HepG2 (cell line): ENCODE measurements around the gene PPME1. TPM values are rescaled to one million over a fixed set of nuclear protein-coding genes. Genes with fewer than 3 reads are reported as not detected.
A peak's percentile ranks its signal among the peaks of the same experiment; 100 is the strongest.

ENCODE experiments used
- ATAC-seq: fragments of 200-7000 bp; cut with Tn5 transposase; 3 replicates; pipeline ENCODE4 v1.9.1; 2020; ENCODE audit warnings: mild to moderate bottlenecking, moderate library complexity
- BruUV-seq: library from RNA; stranded (reverse); fragments of 400-500 nt; replicated peaks from 2 replicates; lab custom pipeline; 2021; lab: Mats Ljungman, UMichigan
- CTCF ChIA-PET: fragments of 300-600 bp; formaldehyde crosslinking; extraction: SDS; loops from one replicate; lab custom pipeline; 2021; ENCODE audit warnings: low total read pairs, inconsistent platforms, low intra/inter-chr PET ratio; lab: Yijun Ruan, JAX
- POLR2A ChIA-PET: fragments of 350-600 bp; sonication (Branson Sonifier 250); formaldehyde crosslinking; loops from one replicate; lab custom pipeline; 2020; ENCODE audit warnings: antibody characterized with exemption, inconsistent platforms; lab: Yijun Ruan, JAX
- DNase-seq: peaks from one replicate; pipeline ENCODE4 v3.0.0-alpha.2; 2015; ENCODE audit warnings: low spot score
- FAIRE-seq: peaks from 3 replicates; lab custom pipeline; 2011; peaks lifted over from hg19 to GRCh38; lab: Jason Lieb, UNC
- H2AFZ ChIP-seq: one replicate; pipeline ENCODE4 v1.6.1; 2011; ENCODE audit warnings: low read length, inconsistent platforms
- H3K27ac ChIP-seq: fragments of 300-600 bp; 3 replicates; pipeline ENCODE4 v1.8.0; 2011; ENCODE audit warnings: mixed run types, mild to moderate bottlenecking, mixed read lengths, low read length, inconsistent platforms; ENCODE audit not compliant: insufficient read depth; ENCODE audit errors: extremely low read length
- H3K27me3 ChIP-seq, 2 experiments: fragments of 200-600 bp in 1 of 2; 2 replicates in 1 of 2; 3 replicates in 1 of 2; pipeline versions ENCODE4 v1.6.0 to v1.8.0; 2011; ENCODE audit warnings: low read length in 2 of 2, mild to moderate bottlenecking in 2 of 2, moderate library complexity in 2 of 2, inconsistent platforms in 1 of 2; ENCODE audit not compliant: insufficient read depth in 2 of 2, control insufficient read depth in 1 of 2
- H3K36me3 ChIP-seq, 2 experiments: fragments of 200-600 bp in 1 of 2; replicated peaks in 1 of 2; 2 replicates in 1 of 2; 3 replicates in 1 of 2; pipeline versions ENCODE4 v1.5.1 to v1.8.0; 2011; ENCODE audit warnings: low read length in 2 of 2, inconsistent platforms in 1 of 2; ENCODE audit not compliant: insufficient read depth in 2 of 2, control insufficient read depth in 1 of 2
- H3K4me1 ChIP-seq: 2 replicates; pipeline ENCODE4 v1.5.1; 2012; ENCODE audit warnings: low read length, inconsistent platforms; ENCODE audit not compliant: insufficient read depth
- H3K4me2 ChIP-seq: 2 replicates; pipeline ENCODE4 v1.6.0; 2011; ENCODE audit warnings: low read depth, low read length, inconsistent platforms
- H3K4me3 ChIP-seq, 3 experiments: fragments of 200-600 bp in 1 of 3; sonication (generic), shearing (Covaris generic) in 1 of 3; replicated peaks in 1 of 3; 2 replicates each; pipeline ENCODE4 v1.5.1; 2011 to 2016; ENCODE audit warnings: low read length in 3 of 3, inconsistent platforms in 2 of 3, low read depth in 2 of 3, mild to moderate bottlenecking in 2 of 3, control low read depth in 1 of 3, mixed read lengths in 1 of 3; ENCODE audit not compliant: insufficient read depth in 1 of 3
- H3K79me2 ChIP-seq: one replicate; pipeline ENCODE4 v1.6.1; 2011; ENCODE audit warnings: low read length, inconsistent platforms; ENCODE audit not compliant: insufficient read depth
- H3K9ac ChIP-seq: 2 replicates; pipeline ENCODE4 v1.6.0; 2011; ENCODE audit warnings: mild to moderate bottlenecking, low read depth, low read length, inconsistent platforms; ENCODE audit not compliant: insufficient read depth
- H3K9me3 ChIP-seq: 2 replicates; pipeline ENCODE4 v1.5.1; 2012; ENCODE audit warnings: mild to moderate bottlenecking, low read length
- H4K20me1 ChIP-seq: 2 replicates; pipeline ENCODE4 v1.6.0; 2011; ENCODE audit warnings: inconsistent platforms, mild to moderate bottlenecking, low read length, moderate library complexity; ENCODE audit not compliant: insufficient read depth
- FOSL2 ChIP-seq: sonication (generic); formaldehyde crosslinking; IDR thresholded peaks from 2 replicates; pipeline ENCODE4 v1.4.0; 2020; ENCODE audit warnings: missing genetic modification reagents
- ZNF232 ChIP-seq: sonication (generic); formaldehyde crosslinking; IDR thresholded peaks from 2 replicates; pipeline ENCODE4 v1.4.0; 2020; ENCODE audit warnings: missing genetic modification reagents, borderline replicate concordance
- ZNF350 ChIP-seq: sonication (generic); formaldehyde crosslinking; IDR thresholded peaks from 2 replicates; pipeline ENCODE4 v1.4.0; 2020; ENCODE audit warnings: mild to moderate bottlenecking, low read depth, missing genetic modification reagents, borderline replicate concordance
- WGBS: methylation state at CpG from one replicate; pipeline ENCODE4 v1.1.6; 2017; ENCODE audit warnings: low lambda C conversion rate; 5-methylcytosine and 5-hydroxymethylcytosine counted together
- in situ Hi-C: cut with HindIII; loops from 2 replicates; pipeline ENCODE4 v1.10.0; 2017; ENCODE audit warnings: low pct_unique_long_range_greater_than_20kb; ENCODE audit not compliant: extremely low pct_ligation_motif_present
- intact Hi-C: fragments of 100-400 bp; cut with micrococcal nuclease; formaldehyde crosslinking; loops from one replicate; pipeline ENCODE4 v1.10.0; 2022; ENCODE audit not compliant: unreplicated experiment
- polyA plus RNA-seq, 8 experiments: library from polyadenylated mRNA; depleted of rRNA in 3 of 8; stranded (reverse) in 7 of 8; unstranded in 1 of 8; fragments of >200 nt; fragmentation: Illumina TruSeq in 4 of 8; extraction: Trizol in 4 of 8; gene quantifications; 2 replicates each; pipeline versions ENCODE4 v1.2.1 to v1.2.3, GENCODE V29; 2011 to 2016; ENCODE audit warnings: low read depth in 4 of 8, missing spikeins in 1 of 8, mixed read lengths in 1 of 8; ENCODE audit not compliant: insufficient read depth in 1 of 8
- total RNA-seq, 5 experiments: library from RNA; depleted of rRNA; stranded (reverse); fragments of >200 nt; fragmentation: Illumina TruSeq; extraction: Trizol; gene quantifications; 2 replicates each; pipeline ENCODE4 v1.2.3, GENCODE V29; 2016; ENCODE audit warnings: low read depth in 1 of 5
- TF ChIP-seq, protein P1 (sequence below): sonication (generic); formaldehyde crosslinking; IDR thresholded peaks from 2 replicates; pipeline ENCODE4 v1.4.0; 2020; ENCODE audit warnings: missing genetic modification reagents

The PPME1 gene
- total and polyA plus RNA-seq, 2 of the 13 experiments (the other 11 are each of a cell fraction or from before 2014, with no cell fraction given) = 31.3 to 56.0 TPM

DNA sequence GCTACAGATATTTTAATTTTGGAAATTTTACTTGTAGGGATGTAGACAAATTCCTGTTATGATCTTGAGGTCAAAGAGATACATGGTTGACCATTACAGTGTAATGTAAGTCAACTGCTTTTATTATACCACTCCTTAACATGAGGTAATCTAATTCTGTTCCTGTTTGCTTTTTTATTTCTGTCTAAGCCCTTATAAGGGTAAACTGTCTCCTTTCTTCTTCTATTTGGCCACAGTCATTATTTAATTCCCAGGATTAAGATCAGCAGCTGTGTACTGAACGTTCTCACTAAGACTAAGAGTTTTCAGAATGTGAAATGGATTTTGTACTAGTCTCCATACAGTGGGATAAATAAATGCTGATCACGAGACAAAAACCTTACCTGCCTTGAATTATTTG lies 33.1 kb upstream of the PPME1 start:
- Histone ChIP-seq H3K9me3 (no peaks in the 10 kb centered on the region), H3K27me3 (no peaks in the 10 kb centered on the region), H3K4me1 (peaks cover 32% of the 10 kb centered on the region), H2AFZ (no peak overlapping the region), H3K9ac (no peak overlapping the region), H3K4me3 (no peak overlapping the region; a peak in 1 of 6 replicates), H3K4me2 (0 out of 2 replicates have a peak overlapping the region, but pooled peaks have one; percentile 3), H3K79me2 (no peaks in the 10 kb centered on the region), H3K36me3 (peaks cover 0 to 9% of the 10 kb centered on the region in 2 experiments; a peak in 2 of 5 replicates), H3K27ac (peak overlapping the region; percentile 59), H4K20me1 (no peaks in the 10 kb centered on the region)
- in situ Hi-C loops (no loop called here), intact Hi-C loops (loop anchor here (1.0 kb wide), 1 partner anchor 173 kb away; no protein-coding TSS in a partner anchor)
- TF ChIP-seq ZNF232 (CRISPR knock-in tag) = no peak
- no peak for TF ChIP-seq FOSL2
- TF ChIP-seq, protein P1, sequence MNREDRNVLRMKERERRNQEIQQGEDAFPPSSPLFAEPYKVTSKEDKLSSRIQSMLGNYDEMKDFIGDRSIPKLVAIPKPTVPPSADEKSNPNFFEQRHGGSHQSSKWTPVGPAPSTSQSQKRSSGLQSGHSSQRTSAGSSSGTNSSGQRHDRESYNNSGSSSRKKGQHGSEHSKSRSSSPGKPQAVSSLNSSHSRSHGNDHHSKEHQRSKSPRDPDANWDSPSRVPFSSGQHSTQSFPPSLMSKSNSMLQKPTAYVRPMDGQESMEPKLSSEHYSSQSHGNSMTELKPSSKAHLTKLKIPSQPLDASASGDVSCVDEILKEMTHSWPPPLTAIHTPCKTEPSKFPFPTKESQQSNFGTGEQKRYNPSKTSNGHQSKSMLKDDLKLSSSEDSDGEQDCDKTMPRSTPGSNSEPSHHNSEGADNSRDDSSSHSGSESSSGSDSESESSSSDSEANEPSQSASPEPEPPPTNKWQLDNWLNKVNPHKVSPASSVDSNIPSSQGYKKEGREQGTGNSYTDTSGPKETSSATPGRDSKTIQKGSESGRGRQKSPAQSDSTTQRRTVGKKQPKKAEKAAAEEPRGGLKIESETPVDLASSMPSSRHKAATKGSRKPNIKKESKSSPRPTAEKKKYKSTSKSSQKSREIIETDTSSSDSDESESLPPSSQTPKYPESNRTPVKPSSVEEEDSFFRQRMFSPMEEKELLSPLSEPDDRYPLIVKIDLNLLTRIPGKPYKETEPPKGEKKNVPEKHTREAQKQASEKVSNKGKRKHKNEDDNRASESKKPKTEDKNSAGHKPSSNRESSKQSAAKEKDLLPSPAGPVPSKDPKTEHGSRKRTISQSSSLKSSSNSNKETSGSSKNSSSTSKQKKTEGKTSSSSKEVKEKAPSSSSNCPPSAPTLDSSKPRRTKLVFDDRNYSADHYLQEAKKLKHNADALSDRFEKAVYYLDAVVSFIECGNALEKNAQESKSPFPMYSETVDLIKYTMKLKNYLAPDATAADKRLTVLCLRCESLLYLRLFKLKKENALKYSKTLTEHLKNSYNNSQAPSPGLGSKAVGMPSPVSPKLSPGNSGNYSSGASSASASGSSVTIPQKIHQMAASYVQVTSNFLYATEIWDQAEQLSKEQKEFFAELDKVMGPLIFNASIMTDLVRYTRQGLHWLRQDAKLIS (CRISPR knock-in tag) = no peak
- no peak for TF ChIP-seq ZNF350 (CRISPR knock-in tag)
- CTCF ChIA-PET = no interaction called here
- POLR2A ChIA-PET = interaction anchor here (0.6 to 1.8 kb wide), 2 partner anchors 11 to 32 kb away, joined by 3 to 4 read pairs; partner anchors contain the start of gene C2CD3
- FAIRE-seq = no peak
- TSS peak; percentile 63 for BruUV-seq
- ATAC-seq = no peak
- 84% methylated on average over 2 of the region's 2 CpGs for WGBS
- DNase-seq = no peak
